Measurements from ENCODE around the gene RBM7.

DNA sequence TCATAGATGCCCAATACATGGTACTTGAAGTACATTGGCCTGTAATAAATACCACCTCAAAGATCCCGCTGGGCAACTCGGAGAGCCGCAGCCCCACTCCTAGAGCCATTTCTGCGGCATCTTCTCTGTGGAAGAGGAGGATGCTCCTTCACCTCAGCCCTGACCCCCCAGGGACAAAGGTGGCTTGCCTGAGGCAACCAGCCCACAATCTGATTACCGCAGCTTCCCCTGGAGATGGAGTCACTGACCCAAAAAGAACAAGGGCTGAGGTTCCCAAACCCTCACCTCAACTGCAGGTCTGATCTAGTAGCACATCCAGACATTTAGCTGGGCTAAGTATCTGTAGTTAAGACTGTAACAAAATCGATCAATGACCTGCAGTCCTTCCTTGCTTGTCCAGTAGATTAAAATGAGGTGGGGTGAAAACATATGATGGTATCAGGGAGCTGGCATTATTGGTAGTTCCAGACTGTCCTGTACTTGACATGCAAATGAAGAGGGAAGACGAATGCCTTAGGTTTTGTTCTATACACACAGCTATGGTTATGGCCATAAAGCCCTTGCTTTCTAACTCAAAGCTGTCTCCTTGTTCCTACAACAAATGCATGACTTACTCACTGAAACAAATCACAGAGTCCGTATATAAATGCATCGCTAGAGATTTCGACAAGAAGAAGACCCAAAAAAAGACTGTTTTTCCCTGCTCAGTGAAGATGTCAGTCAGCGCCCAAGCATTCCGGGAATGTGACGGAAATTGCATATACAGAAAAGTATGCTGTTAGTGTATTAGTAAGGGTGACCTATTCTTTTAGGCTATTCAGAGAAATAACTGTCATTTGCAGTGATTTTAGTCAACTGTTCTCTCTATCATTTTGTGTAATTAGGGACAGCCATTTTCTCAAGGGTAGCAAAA lies 33.9 kb upstream of the RBM7 start:
- TF ChIP-seq, protein P1, sequence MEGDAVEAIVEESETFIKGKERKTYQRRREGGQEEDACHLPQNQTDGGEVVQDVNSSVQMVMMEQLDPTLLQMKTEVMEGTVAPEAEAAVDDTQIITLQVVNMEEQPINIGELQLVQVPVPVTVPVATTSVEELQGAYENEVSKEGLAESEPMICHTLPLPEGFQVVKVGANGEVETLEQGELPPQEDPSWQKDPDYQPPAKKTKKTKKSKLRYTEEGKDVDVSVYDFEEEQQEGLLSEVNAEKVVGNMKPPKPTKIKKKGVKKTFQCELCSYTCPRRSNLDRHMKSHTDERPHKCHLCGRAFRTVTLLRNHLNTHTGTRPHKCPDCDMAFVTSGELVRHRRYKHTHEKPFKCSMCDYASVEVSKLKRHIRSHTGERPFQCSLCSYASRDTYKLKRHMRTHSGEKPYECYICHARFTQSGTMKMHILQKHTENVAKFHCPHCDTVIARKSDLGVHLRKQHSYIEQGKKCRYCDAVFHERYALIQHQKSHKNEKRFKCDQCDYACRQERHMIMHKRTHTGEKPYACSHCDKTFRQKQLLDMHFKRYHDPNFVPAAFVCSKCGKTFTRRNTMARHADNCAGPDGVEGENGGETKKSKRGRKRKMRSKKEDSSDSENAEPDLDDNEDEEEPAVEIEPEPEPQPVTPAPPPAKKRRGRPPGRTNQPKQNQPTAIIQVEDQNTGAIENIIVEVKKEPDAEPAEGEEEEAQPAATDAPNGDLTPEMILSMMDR (IDR thresholded peaks at IDR 0.05), result no peak
- no peak for TF ChIP-seq POLR2A (IDR thresholded peaks at IDR 0.05)

Measured in lower leg skin (tissue), 3 donors.